GM10266 (cell line): Measurements from ENCODE around the gene CFAP46.
"Not testable (repeated sequence)": the region's sequence is repeated elsewhere in the genome, so short reads cannot be mapped to it uniquely, and the experiment has no call there.

Experiments used
- DNase-seq: peaks from one replicate; pipeline ENCODE4 v3.0.0; 2012; ENCODE audit errors: extremely low spot score
- TF ChIP-seq, protein P1 (sequence below): IDR thresholded peaks from 2 replicates; pipeline ENCODE4 v1.5.1; 2012; ENCODE audit warnings: mild to moderate bottlenecking, low read depth; ENCODE audit not compliant: control insufficient read depth, insufficient read depth; ENCODE audit errors: missing control alignments

The CFAP46 gene

DNA sequence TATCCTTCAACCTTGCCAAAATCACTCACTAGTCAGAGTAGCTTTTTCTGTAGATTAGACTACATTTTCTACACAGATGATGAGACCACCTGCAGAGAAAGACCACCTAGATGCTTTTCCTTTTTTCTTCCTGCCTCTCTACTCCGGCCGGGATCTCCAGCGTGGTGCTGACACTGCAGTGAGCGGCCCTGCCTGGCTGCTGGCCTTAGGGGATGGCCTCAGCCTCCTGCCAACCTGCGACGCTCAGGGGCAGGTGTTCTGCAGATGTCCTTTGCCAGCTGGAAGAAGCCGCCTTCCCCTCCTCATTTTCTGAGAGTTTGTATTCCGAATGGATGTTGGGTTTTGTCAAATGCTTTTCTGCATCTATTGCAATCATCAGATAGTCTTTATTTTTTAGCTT lies 113.0 kb downstream of the CFAP46 start:
- TF ChIP-seq, protein P1, sequence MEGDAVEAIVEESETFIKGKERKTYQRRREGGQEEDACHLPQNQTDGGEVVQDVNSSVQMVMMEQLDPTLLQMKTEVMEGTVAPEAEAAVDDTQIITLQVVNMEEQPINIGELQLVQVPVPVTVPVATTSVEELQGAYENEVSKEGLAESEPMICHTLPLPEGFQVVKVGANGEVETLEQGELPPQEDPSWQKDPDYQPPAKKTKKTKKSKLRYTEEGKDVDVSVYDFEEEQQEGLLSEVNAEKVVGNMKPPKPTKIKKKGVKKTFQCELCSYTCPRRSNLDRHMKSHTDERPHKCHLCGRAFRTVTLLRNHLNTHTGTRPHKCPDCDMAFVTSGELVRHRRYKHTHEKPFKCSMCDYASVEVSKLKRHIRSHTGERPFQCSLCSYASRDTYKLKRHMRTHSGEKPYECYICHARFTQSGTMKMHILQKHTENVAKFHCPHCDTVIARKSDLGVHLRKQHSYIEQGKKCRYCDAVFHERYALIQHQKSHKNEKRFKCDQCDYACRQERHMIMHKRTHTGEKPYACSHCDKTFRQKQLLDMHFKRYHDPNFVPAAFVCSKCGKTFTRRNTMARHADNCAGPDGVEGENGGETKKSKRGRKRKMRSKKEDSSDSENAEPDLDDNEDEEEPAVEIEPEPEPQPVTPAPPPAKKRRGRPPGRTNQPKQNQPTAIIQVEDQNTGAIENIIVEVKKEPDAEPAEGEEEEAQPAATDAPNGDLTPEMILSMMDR, result no peak
- DNase-seq, result no peak

DNA sequence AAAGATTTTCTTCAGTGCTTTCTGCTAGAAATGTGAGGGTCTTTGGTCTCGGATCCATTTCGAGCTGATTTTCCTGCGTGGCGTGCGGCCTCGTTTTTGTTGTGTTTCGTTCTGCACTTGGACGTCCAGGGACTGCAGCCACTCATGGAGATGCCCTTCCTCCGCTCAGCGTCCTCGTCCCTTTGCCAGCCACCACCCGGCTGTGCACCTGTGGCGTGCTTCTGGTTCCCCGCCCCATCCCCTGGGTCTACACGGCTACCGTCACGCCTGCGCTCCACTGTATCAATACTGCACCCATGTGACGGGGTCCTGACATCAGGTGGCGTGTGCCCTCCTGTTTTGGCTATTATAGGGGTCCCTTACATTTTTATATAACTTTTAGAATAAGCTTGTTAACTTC lies 113.7 kb downstream of the CFAP46 start:
- TF ChIP-seq, protein P1, result no peak
- no peak for DNase-seq

DNA sequence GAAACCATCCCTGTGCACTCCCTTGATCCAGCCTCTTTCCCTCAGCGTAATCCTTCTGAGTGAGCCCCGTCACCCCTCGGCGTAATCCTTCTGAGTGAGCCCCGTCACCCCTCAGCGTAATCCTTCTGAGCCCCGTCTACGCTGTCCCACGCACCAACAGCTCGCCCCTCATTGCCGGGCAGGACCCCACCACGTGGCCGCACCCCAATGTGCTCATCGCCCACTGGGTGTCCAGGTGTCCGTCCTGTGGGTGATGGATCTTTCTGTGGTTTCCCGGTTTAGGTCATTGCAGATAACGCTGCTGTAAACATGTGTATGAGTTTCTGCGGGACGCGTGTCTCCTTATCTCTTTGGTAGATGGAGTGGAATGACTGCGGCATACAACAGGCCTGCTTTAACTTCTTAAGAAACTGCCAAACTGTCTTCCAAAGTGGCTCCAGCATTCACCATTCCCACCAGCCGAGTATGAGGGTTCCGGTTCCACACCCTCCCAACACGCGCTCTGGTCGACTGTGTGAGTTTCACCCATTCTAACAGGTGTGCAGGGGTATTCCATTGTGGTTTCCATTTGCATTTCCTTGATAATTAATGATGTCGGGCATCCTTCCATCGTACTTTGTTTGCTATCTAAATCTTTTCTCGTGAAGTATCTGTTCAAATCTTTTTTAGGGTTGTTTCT lies 114.4 kb downstream of the CFAP46 start:
- TF ChIP-seq, protein P1, result no peak
- DNase-seq, result no peak

DNA sequence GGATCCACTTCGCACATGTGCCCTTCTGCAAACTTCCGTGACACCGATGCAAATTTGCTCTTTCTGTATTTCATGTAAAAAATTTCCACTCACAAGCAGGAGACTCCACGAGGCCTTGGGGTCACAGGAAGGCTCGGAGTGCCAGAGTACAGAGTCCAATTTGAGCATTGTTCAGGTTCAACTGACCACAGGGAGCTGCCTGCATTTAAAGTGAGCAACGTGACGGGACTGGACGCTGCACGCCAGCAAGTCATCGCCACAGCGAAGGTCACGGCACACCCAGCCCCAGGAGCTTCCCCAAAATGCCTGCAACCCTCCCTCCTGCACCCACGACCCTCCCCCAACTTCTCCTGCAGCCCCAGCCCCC lies 115.0 kb downstream of the CFAP46 start:
- TF ChIP-seq, protein P1, result no peak
- DNase-seq, result no peak

DNA sequence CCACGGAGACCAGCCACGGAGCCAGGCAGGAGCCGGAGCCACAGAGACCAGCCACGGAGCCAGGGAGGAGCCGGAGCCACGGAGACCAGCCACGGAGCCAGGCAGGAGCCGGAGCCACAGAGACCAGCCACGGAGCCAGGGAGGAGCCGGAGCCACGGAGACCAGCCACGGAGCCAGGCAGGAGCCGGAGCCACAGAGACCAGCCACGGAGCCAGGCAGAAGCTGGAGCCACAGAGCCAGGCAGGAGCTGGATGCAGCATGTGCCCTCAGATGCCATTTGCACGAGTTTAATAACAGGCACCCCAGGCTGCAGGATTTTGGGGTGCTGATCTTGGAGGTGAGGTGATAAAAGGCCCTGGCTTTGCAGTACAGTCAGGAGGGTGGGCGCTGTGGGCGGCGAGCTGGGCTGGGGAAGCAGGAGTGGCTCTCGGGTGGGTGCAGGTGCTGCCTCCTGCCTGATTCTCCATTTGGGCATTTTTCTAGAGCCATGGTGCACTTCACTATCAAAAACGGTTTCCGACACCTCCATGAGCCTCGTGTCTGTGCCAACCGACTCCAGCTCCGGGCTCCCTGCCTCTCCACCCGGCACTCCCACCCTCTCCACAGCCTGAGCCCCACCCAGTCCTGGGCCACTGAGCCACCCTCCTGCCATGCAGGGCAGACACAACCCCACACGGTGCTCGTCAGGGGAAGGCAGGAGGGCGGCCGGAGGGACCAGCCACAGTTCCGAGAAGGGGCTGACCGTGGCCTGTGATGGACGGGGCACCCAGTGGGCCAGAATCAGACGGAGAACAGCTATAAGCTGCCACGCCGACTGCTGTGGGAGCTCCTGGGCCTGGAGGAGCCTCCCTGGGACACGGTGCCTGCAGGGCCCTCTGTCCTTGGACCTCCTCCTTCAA lies 115.6 kb downstream of the CFAP46 start:
- DNase-seq, result no peak
- TF ChIP-seq, protein P1, result no peak

DNA sequence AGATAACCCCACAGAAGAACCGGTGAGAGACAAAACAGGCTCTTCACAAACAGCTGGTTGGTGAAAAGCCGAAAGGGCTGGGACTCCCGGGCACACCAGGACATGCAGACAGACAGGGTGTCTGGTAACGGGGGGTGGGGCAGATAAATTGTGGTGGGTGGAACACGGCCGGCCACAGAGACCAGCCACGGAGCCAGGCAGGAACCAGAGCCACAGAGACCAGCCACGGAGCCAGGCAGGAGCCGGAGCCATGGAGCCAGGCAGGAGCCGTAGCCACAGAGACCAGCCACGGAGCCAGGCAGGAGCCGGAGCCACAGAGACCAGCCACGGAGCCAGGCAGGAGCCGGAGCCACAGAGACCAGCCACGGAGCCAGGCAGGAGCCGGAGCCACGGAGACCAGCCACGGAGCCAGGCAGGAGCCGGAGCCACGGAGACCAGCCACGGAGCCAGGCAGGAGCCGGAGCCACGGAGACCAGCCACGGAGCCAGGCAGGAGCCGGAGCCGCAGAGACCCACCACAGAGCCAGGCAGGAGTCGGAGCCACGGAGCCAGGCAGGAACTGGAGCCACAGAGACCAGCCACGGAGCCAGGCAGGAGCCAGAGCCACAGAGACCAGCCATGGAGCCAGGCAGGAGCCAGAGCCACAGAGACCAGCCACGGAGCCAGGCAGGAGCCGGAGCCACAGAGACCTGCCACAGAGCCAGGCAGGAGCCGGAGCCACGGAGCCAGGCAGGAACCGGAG lies 116.4 kb downstream of the CFAP46 start:
- DNase-seq, result not testable (repeated sequence)

DNA sequence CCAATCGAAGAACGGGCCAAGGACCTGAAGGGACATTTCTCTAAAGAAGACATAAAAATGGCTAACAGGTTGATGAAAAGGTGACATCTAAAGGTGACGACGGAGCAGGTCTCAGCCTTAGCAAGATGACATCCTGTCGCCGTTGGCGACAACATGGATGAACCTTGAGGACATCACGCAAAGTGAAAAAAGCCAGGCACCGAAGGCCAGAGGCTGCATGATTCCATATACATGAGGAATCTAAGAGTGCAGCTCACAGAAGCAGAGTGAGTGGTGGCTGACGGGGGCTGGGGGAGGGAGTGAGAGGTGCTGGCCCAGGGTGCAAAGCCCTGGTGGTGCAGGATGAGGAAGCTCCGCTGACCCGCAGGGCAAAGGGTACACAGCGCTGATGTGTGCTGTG lies 122.3 kb downstream of the CFAP46 start:
- TF ChIP-seq, protein P1, result no peak
- no peak for DNase-seq
